Glomerular visceral epithelial cell (primary cell): ENCODE measurements around the gene TMEM14A.
"Not testable (repeated sequence)": the region's sequence is repeated elsewhere in the genome, so short reads cannot be mapped to it uniquely, and the experiment has no call there.

Experiments used
- DNase-seq: peaks from one replicate; pipeline ENCODE4 v3.0.0-alpha.2; 2016; ENCODE audit errors: extremely low spot score

The TMEM14A gene, protein sequence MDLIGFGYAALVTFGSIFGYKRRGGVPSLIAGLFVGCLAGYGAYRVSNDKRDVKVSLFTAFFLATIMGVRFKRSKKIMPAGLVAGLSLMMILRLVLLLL

DNA sequence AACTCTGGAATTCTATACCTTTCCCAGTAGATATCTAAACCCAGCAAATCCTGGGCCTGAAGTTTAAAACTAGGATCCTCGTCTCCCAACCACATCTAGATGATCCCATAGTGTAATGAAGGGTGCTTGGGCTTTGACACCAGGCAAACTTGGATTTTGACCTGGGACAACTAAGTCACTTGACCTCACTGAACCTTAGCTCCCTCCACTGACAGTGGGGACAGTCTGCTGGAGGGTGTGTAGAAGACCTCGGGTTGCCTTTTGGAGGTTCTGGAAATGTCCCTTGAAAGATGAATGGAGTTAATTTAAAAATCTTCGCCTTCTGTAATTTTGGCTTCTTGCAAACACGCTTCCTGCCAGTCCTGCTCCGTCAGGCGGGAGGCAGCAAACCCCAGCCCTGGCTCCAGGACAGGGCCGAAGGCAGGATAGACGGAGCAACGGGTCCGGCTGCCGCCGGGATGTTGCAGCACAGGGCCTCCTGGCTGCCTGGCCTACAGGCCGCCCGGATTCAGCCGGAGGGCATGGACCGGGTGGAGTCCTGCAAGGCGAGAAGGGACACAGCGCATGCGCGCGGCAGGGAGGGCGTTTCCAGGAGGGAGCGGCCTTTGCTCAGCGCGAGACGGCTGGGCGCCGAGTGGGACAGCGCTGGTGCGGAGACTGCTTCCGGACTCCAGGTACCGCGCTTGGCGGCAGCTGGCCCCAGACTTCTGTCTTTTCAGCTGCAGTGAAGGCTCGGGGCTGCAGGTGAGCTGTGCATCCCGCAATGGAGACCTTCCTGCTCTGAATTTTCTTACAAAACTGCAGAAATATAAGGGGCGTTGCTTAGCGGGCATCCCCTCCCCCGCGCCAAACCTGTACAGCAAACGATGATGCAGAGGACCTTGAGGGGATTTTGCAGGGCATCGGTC is at the start of gene TMEM14A:
TMEM14A (plus strand) TSS at position 612 of the 908 bp plus-strand sequence. CDS start 5,990 bp downstream, outside the sequence.
- peak; percentile 95 for DNase-seq

DNA sequence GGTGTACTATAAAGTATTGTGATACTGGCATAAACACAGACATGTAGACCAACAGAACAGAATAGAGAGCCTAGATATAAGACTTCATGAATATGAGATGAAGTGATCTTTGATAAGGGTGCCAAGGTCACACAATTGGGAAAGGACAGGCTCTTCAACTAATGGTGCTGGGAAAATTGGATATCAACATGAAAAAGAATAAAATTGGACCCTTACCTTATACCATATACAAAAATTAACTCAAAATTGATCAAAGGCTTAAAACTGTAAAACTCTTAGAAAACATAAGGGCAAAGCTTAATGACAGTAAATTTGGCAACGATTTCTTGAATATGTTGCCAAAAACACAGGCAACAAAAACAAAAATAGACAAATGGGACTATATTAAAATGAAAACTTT is 49.3 kb upstream of the TMEM14A start:
- DNase-seq = no peak

DNA sequence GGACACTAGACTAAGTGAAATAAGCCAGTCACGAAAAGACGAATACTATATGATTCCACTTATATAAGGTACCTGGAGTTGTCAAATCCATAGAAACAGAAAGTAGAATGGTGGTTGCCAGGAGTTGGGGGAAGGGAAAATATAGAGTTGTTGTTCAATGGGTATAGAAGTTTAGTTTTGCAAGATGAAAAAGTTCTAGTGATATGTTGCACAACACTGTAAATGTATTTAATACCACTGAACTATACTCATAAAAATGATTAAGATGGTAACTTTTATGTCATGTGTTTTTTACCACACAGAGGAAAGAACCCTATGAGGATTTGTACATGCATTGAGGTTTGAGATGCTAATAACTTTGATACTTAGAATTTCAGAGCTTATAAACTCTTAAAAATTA is 48.1 kb upstream of the TMEM14A start:
- no peak for DNase-seq

DNA sequence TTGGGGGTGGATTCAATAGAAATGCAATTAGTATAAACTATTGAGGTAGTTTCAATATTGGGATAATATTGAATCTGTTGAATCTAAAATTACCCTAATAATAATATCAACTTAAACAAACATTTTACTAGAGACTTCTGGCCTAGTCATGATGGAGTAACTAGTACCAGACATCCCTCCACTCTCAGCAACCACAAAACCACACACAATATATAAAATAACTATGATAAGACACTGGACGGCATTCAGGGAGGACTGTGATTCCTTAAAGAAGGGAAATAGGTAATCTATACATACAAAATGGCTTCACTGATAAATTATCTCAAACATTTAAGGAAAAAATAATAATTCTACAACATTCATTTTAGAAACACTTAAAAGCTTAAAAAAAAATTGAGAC is 38.9 kb upstream of the TMEM14A start:
- DNase-seq = no peak

DNA sequence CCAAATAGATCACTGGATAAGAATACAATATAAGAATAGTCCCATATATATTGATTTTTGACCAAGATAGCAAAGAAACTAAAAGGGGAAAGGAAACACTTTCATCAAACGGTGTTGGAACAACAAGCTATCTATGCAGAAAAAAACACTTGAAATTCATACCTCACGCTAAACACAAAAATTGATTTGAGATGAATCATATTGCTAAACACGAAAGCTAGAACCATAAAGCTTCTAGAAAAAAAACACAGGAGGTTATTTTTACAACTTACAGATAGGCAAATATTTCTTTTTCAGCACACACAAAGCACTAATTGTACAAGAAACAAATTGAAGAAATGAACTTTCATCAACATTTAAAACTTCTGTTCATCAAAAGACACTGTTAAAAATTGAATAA is 36.7 kb upstream of the TMEM14A start:
- no peak for DNase-seq

DNA sequence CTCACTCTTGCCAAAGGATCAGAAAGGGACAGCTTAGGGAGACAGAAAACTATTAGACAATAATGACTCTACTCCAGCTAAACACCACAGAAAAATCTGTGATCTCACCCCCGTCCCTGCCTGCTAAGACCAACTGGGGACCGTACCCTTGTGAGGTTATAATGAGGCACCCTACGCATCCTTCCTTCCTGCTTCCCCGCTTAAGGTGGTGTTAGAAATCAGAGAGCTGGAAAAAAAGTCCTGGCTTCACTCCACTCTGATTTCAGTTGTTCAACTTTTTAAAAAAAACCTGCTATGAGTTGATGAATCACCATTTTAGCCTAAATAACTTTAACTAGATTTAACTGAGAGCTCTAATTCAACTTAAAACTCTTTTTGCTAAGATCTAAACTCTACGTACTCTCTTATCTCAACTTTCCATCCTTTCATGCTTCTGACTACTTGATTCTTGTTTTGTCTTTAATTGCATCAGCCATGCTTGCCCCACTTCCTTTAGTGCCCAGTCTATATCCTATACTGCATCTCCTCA is 35.8 kb upstream of the TMEM14A start:
- DNase-seq = no peak

DNA sequence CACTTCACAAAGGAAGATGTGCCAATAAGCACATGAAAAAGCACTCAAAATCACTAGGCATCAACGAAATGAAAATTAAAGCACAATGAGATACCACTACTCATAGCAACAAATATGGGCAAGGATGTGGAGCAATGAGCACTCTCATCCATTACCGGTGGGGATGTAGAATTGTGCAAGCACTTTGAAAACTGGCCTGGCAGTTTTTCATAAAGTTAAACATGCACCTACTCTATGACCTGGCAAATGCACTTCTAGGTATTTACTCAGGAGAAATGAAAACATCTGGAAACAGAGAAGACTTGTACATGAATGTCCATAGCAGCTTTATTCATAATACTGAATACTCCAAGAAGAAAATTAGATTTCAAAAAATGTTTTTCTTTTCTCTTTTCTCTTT is 34.1 kb upstream of the TMEM14A start:
- no peak for DNase-seq

DNA sequence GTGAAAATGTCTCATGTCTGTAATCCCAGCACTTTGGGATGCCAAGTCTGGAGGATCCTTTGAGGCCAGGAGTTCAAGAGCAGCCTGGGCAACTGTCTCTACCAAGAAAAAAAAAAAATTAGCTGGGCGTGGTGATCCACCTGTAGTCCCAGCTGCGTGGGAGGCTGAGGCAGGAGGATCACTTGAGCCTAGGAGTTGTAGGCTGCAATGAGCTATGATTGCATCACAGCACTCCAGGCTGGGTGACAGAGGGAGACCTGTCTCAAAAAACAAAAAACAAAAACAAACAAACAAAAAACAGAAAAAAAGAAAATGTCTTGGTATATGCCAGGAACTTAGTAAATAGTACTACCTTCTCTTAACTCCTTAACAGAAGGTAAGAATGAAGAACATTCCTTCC is 31.4 kb upstream of the TMEM14A start:
- DNase-seq = no peak

DNA sequence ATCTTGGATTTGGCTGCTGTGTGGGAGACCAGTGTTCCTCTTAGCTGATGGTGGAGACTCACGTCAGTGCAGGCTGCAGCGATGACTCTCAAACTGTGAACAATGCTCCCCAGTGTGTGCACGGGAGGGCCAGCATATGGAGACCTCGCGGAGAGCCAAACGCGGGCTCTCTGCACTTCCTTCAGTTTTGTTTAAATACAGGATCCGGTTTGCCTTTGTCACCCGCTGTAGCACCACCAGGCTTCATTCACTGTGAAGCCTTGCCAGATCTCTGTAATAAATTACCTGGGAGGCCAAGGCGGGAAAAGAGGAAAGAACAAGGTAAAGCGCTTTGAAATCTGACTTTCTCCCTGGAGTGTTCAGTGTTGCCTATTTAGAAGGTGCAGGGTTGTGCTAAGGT is 30.7 kb upstream of the TMEM14A start:
- no peak for DNase-seq

DNA sequence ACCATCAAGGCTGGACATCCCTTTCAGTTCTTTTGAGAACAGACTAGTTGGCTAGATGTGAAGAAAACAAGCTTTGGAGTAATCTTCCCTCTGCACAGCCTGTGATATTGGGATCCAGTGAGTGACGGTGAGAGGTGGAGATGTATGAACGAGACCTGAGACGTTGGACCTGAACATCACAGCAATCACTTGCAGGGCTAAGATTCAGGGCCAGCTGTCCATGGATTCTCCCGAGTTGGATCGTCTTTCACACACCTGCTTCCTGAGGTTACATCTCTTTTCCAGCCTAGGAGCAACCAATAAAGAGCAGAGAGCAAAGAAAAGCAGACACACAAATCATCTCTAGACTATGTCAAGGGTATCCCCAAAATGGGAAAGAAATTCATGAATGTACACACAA is 30.0 kb upstream of the TMEM14A start:
- DNase-seq = no peak

DNA sequence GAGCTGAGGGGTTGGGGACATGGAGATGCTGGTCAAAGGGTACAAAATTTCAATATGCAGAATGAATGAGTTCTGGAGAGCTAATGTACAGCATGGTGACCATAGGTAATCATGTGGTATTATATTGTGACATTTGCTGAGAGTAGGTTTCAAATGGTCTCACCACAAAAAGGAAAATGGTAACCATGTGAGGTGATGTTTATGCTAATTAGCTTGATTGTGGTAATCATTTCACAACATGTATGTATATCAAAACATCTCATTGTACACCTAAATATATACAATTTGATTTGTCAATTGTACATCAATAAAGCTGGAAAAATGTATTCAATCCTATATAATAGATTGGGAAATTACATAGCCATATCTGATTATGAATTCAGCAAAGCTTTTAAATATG is 29.5 kb upstream of the TMEM14A start:
- no peak for DNase-seq

DNA sequence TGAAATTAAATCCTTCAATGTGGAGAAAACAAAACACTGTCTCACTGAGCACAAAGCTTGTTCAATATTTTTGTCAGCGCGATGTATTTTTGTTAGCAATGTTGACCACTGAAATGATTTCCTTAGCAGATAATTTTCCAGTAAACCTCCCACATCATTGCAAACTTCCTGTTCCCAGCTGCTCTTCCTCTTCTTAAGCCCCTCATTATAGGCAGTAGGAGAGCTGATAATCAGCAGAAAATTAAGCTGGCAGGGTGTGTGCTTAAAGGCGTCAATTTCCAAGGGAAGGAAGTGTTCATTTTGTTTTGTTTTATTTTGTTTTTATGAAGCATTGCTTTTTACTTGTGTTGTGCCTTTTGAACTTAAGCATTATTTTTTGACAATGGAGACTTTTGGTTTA is 29.1 kb upstream of the TMEM14A start:
- DNase-seq = no peak

DNA sequence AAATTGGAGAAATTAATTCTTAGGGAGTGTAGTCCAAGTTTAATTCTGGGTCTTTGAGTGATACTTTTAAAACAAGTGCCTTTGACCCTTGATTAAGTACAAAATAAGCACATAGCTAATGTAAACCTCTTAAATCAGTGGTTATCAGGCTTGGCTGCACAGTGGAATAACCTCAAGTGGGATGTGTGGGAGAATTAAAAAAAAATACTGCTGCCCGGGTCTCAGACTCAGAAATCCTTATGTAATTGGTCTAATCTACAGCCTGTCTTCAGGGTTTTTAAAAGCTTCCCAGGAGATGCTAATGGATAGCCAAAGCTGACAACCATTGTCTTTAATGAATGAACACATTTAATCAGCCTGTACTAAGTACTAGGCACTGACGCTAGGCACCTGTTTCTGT is 28.5 kb upstream of the TMEM14A start:
- no peak for DNase-seq

DNA sequence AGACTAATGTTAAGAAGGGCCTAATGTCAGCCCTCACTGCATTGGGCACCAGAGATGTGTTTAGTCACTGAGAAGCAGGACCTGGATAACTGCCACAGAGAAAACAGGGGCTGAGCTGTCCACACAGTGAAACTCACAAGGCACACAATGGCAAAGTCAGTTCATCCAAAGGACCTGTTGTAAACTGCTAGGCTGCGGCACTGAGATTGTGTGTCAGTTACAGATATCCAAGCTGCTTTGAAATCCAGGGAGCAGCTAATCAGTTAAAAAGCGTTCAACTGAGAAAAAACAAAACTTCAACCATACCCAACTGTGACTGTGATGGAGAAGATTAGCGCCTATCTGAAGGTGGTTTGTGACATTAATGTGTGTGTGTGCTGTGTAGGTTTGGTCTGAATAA is 27.8 kb upstream of the TMEM14A start:
- no peak for DNase-seq

DNA sequence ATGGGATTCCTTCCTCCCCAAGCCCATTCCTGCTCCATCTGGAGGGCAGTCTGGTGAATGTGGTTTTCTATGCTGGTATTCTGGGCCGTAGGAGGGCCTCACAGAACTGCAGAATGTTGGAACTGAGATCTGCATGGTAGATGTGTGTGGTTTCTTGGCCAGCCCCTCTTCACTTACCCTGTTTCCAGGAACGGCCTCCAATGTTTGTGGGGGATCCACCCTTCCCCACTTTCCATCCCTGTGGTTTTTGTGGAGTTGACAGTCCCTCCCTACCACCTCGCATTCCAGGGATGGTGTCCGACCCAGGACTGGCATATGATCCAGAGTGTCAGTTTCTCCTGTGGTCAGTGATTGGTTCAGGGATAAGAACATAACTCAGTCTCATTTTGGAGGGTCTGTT is 26.7 kb upstream of the TMEM14A start:
- no peak for DNase-seq

DNA sequence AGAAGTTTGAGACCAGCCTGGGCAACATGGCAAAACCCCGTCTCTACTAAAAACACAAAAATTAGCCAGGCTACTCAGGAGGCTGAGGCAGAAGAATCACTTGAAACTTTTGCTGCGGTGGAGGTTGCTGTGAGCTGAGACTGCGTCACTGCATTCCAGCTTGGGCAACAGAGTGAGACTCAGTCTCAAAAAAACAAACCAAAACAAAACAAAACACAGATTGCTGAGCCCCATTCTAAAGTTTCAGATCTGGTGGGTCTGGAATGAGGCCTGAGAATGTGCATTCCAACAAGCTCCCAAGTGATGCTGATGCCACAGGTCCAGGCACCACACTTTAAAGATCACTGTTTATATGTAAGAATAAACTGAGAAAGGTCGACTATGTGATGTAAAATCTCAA is 24.9 kb upstream of the TMEM14A start:
- DNase-seq = no peak

DNA sequence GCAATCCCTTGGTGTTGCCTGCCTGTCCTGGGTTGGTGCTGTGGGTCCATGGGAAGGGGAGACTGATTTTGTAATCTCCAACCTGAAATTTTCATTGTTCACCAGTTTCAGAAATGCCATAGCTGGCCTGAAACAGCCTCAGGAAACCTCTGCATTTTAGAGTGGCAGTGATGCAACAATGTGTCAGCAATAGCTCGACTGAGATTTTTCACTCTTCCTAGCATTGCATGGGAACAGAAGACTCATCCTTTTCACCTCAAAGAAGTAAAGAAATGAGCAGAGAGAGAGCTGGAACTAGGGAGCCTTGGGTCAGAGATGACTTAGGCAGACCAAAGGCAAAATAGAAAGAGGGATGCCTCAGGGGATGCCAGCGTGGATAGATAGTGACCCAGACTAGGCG is 23.7 kb upstream of the TMEM14A start:
- no peak for DNase-seq

DNA sequence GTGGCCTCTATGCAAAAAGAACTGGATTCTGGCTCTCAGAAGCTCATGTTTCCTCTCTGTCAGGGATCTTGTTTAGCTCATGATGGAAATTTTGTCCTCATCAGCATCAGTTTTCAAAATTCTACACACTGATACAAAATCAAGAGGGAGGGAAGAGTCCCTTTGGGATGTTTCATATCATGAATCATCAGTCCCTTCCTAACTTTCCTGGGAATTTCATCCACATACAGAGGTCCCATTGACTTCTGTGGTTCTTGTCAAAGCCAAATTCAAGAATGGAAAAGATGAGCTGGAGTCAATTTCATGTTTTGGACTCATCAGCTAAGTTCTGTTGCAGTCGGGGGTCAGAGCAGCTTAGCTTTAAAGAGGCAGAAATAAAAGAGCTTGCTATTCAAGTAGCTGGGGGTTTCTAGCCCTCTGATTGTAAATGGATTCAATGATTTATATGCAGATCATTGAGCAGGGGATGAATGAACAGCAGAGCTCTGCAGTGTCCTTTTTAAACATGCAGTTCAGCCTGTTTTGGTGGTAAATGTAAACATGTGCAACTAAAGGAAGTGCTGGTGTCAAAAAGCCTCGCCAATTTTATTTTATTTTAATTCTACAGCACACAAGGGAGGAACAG is 21.3 kb upstream of the TMEM14A start:
- DNase-seq = no peak

DNA sequence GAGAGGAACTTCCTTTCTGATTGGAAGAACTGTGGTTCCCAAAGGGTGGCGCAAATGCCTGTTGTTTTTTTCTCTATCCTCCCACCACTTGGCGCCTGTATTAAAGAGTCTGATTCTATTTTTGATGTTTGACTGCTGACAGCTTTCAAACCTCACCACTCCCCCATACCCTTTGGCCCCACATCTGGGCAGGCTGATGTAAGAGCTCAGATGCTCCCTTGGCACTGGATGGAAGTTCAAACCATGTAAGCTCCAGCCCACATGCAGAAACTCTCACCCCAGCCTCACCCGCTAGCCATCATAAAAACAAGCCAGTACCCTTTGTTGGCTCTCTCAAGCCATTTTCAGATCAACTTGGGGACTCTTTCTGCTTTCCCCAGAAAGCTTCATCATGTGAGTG is 20.0 kb upstream of the TMEM14A start:
- no peak for DNase-seq

DNA sequence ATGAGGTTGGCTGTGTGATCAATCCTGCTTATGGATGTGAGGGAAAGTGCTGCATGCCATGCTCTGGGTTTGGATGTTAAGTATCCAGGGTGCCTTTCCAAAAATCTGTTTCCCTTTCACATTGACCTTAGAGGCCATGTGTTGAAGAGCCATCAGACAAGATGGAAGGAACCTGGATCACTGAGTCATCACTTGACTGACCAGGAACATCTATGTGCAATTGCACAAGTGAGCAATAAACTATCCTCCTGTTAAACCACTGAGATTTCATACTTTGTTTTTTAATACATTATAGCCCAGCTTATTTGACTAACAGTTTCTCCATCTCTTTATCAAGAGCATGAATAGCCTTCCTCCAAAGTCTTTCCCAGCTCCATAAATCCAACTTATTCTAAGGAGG is 17.8 kb upstream of the TMEM14A start:
- no peak for DNase-seq

DNA sequence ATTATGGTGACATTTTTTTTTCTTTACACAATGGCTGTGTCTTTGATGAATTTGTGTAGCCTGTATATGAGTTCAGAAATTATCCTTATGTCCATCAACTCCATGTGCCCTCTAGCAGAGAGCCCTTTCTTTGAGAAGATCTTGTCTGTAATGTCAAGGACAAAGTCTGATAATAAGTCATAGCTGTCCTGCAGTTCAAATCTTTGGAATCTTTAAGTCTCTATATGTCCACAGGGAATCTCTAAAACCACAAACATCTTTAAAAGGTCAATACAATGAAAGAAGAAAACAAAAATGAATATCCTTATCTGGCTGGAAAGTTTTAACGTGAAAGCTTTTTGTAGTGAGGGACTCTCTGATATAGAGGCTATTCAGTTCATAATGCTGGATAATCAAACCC is 16.9 kb upstream of the TMEM14A start:
- DNase-seq = no peak

DNA sequence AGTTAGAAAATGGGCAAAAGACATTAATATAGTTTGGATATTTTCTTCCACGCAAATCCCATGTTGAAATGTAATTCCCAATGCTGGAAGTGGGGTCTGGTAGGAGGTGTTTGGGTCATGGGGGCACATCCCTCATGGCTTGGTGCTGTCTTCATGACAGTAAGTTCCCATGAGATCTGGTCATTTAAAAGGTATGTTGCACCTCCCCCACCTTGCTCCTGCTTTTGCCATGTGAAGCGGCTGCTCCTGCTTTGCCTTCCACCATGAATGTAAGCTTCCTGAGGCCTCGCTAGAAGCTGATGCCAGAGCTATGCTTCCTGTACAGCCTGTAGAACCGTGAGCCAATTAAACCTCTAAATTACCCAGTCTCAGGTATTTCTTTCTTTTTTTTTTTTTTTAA is 16.3 kb upstream of the TMEM14A start:
- no peak for DNase-seq

DNA sequence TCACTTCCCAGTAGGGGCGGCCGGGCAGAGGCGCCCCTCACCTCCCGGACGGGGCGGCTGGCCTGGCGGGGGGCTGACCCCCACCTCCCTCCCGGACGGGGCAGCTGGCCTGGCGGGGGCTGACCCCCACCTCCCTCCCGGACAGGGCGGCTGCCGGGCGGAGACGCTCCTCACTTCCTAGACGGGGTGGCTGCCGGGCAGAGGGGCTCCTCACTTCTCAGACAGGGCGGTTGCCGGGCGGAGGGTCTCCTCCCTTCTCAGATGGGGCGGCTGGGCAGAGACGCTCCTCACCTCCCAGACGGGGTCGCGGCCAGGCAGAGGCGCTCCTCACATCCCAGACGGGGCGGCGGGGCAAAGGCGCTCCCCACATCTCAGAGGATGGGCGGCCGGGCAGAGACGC is 15.0 kb upstream of the TMEM14A start:
- not testable (repeated sequence) for DNase-seq
